Activated naive CD8-positive, alpha-beta T cell treated with anti-CD3 and anti-CD28 coated beads, Interleukin-2, amount 50 U/mL, for 24 hours (primary cell): ENCODE data around the gene EIF4A3.

Experiments used
- ATAC-seq: fragments of 150-1000 bp; cut with Tn5 transposase; one replicate; pipeline ENCODE4 v1.10.0; 2021
- DNase-seq: peaks from one replicate; pipeline ENCODE4 v3.0.0; 2021
- H3K27ac Mint-ChIP-seq: one replicate; pipeline ENCODE4 v1.8.0; 2021; ENCODE audit warnings: mild to moderate bottlenecking, mixed read lengths
- H3K27me3 Mint-ChIP-seq: one replicate; pipeline ENCODE4 v1.8.0; 2021; ENCODE audit warnings: mixed read lengths
- H3K36me3 Mint-ChIP-seq: one replicate; pipeline ENCODE4 v1.8.0; 2021; ENCODE audit warnings: low read depth, mixed read lengths
- H3K4me1 Mint-ChIP-seq: one replicate; pipeline ENCODE4 v1.8.0; 2021; ENCODE audit warnings: mixed read lengths
- H3K4me3 Mint-ChIP-seq: one replicate; pipeline ENCODE4 v1.8.0; 2021; ENCODE audit warnings: mild to moderate bottlenecking, moderate library complexity, mixed read lengths
- H3K9me3 Mint-ChIP-seq: one replicate; pipeline ENCODE4 v1.8.0; 2021; ENCODE audit warnings: mixed read lengths

EIF4A3 gene

GRCh38 chr17:80116921-80117380, 30.0 kb downstream of the EIF4A3 start:
- Mint-ChIP-seq H3K4me3 (no peak overlapping the region), H3K27ac (no peak overlapping the region), H3K27me3 (no peaks in the 10 kb centered on the region), H3K9me3 (no peaks in the 10 kb centered on the region), H3K36me3 (peaks cover 5% of the 10 kb centered on the region), H3K4me1 (no peaks in the 10 kb centered on the region)
- ATAC-seq (no peak), DNase-seq (no peak)

GRCh38 chr17:80116276-80116920, 30.5 kb downstream of the EIF4A3 start:
- H3K36me3 Mint-ChIP-seq: peaks cover 5% of the 10 kb centered on the region
- no peak overlapping the region for H3K27ac Mint-ChIP-seq
- no peak for DNase-seq
- no peaks in the 10 kb centered on the region for H3K27me3 Mint-ChIP-seq
- H3K4me1 Mint-ChIP-seq: no peaks in the 10 kb centered on the region
- no peak for ATAC-seq
- no peak overlapping the region for H3K4me3 Mint-ChIP-seq
- no peaks in the 10 kb centered on the region for H3K9me3 Mint-ChIP-seq

GRCh38 chr17:80115159-80115558, 31.8 kb downstream of the EIF4A3 start:
- DNase-seq (no peak), ATAC-seq (no peak)
- H3K36me3 Mint-ChIP-seq: peaks cover 5% of the 10 kb centered on the region
- H3K27ac Mint-ChIP-seq: no peak overlapping the region
- no peak overlapping the region for H3K4me3 Mint-ChIP-seq
- H3K9me3 Mint-ChIP-seq: no peaks in the 10 kb centered on the region
- H3K27me3 Mint-ChIP-seq: no peaks in the 10 kb centered on the region
- H3K4me1 Mint-ChIP-seq: no peaks in the 10 kb centered on the region

GRCh38 chr17:80114758-80115157, 32.2 kb downstream of the EIF4A3 start:
- DNase-seq (no peak), ATAC-seq (no peak)
- Mint-ChIP-seq H3K9me3 (no peaks in the 10 kb centered on the region), H3K4me1 (no peaks in the 10 kb centered on the region), H3K4me3 (no peak overlapping the region), H3K36me3 (peaks cover 5% of the 10 kb centered on the region), H3K27ac (no peak overlapping the region), H3K27me3 (no peaks in the 10 kb centered on the region)

GRCh38 chr17:80113033-80113484, 33.9 kb downstream of the EIF4A3 start:
- no peaks in the 10 kb centered on the region for H3K27me3 Mint-ChIP-seq
- DNase-seq: no peak
- peaks cover 5% of the 10 kb centered on the region for H3K36me3 Mint-ChIP-seq
- no peaks in the 10 kb centered on the region for H3K4me1 Mint-ChIP-seq
- no peaks in the 10 kb centered on the region for H3K9me3 Mint-ChIP-seq
- no peak overlapping the region for H3K4me3 Mint-ChIP-seq
- no peak overlapping the region for H3K27ac Mint-ChIP-seq
- no peak for ATAC-seq

- DNase-seq (no peak), ATAC-seq (no peak)
- H3K27ac Mint-ChIP-seq: no peak overlapping the region
- no peaks in the 10 kb centered on the region for H3K9me3 Mint-ChIP-seq
- peaks cover 5% of the 10 kb centered on the region for H3K36me3 Mint-ChIP-seq
- H3K4me3 Mint-ChIP-seq: no peak overlapping the region
- no peaks in the 10 kb centered on the region for H3K27me3 Mint-ChIP-seq
- H3K4me1 Mint-ChIP-seq: no peaks in the 10 kb centered on the region
Measured at GRCh38 chr17:80112471-80113032, 34.4 kb downstream of the EIF4A3 start.

GRCh38 chr17:80111702-80112470, 35.0 kb downstream of the EIF4A3 start:
- peaks cover 5% of the 10 kb centered on the region for H3K36me3 Mint-ChIP-seq
- no peaks in the 10 kb centered on the region for H3K4me1 Mint-ChIP-seq
- no peak for DNase-seq
- no peak overlapping the region for H3K4me3 Mint-ChIP-seq
- peak; percentile 15 for ATAC-seq
- H3K27me3 Mint-ChIP-seq: no peaks in the 10 kb centered on the region
- H3K9me3 Mint-ChIP-seq: no peaks in the 10 kb centered on the region
- no peak overlapping the region for H3K27ac Mint-ChIP-seq

- H3K4me1 Mint-ChIP-seq: no peaks in the 10 kb centered on the region
- H3K27ac Mint-ChIP-seq: no peak overlapping the region
- no peak overlapping the region for H3K4me3 Mint-ChIP-seq
- H3K36me3 Mint-ChIP-seq: peaks cover 2% of the 10 kb centered on the region
- no peaks in the 10 kb centered on the region for H3K9me3 Mint-ChIP-seq
- H3K27me3 Mint-ChIP-seq: no peaks in the 10 kb centered on the region
- no peak for ATAC-seq
- DNase-seq: no peak
Measured at GRCh38 chr17:80110927-80111701, 35.8 kb downstream of the EIF4A3 start.

GRCh38 chr17:80110447-80110812, 36.5 kb downstream of the EIF4A3 start:
- H3K4me3 Mint-ChIP-seq: no peak overlapping the region

GRCh38 chr17:80109713-80110446, 37.0 kb downstream of the EIF4A3 start:
- Mint-ChIP-seq H3K36me3 (no peaks in the 10 kb centered on the region), H3K27ac (no peak overlapping the region), H3K4me3 (no peak overlapping the region), H3K4me1 (no peaks in the 10 kb centered on the region), H3K9me3 (no peaks in the 10 kb centered on the region), H3K27me3 (no peaks in the 10 kb centered on the region)
- DNase-seq (no peak), ATAC-seq (no peak)

More at GRCh38 chr17:80110447-80110812, 36.5 kb downstream of the EIF4A3 start:
- Mint-ChIP-seq H3K36me3 (no peaks in the 10 kb centered on the region), H3K9me3 (no peaks in the 10 kb centered on the region), H3K4me1 (no peaks in the 10 kb centered on the region), H3K27me3 (no peaks in the 10 kb centered on the region), H3K27ac (no peak overlapping the region)
- DNase-seq (no peak), ATAC-seq (no peak)

- Mint-ChIP-seq H3K27ac (no peak overlapping the region), H3K9me3 (no peaks in the 10 kb centered on the region), H3K36me3 (no peaks in the 10 kb centered on the region), H3K4me3 (no peak overlapping the region), H3K27me3 (no peaks in the 10 kb centered on the region), H3K4me1 (no peaks in the 10 kb centered on the region)
- no peak for ATAC-seq
- no peak for DNase-seq
Measured at GRCh38 chr17:80109066-80109660, 37.8 kb downstream of the EIF4A3 start.

- Mint-ChIP-seq H3K36me3 (no peaks in the 10 kb centered on the region), H3K27me3 (no peaks in the 10 kb centered on the region), H3K4me3 (no peak overlapping the region), H3K4me1 (peaks cover 2% of the 10 kb centered on the region), H3K27ac (no peak overlapping the region), H3K9me3 (no peaks in the 10 kb centered on the region)
- ATAC-seq (no peak), DNase-seq (no peak)
Measured at GRCh38 chr17:80108036-80108971, 38.6 kb downstream of the EIF4A3 start.
